HCT116 (cell line): Measurements from ENCODE around the gene ATCAY. TPM values are rescaled to one million over a fixed set of nuclear protein-coding genes. Genes with fewer than 3 reads are reported as not detected.

Experiments used
- ATAC-seq: fragments of 200-7000 bp; cut with Tn5 transposase; 2 replicates; pipeline ENCODE4 v1.9.1; 2020; ENCODE audit warnings: mild to moderate bottlenecking, moderate library complexity
- BruUV-seq: library from RNA; stranded (reverse); fragments of 400-500 nt; replicated peaks from 2 replicates; lab custom pipeline; 2021; lab: Mats Ljungman, UMichigan
- CTCF ChIA-PET: fragments of 300-600 bp; sonication (Branson Sonifier 250); formaldehyde crosslinking; loops from one replicate; lab custom pipeline; 2021; ENCODE audit warnings: antibody characterized with exemption; lab: Charles Lee
- POLR2A ChIA-PET: fragments of 300-600, 350-600 bp; sonication (Branson Sonifier 250); formaldehyde crosslinking; loops from one replicate; lab custom pipeline; 2021; ENCODE audit warnings: antibody characterized with exemption; lab: Charles Lee
- RAD21 ChIA-PET, 2 experiments: fragments of 300-600 bp; sonication (Branson Sonifier 250); formaldehyde crosslinking; loops; one replicate each; lab custom pipeline; 2023; ENCODE audit warnings: low total read pairs in 2 of 2; ENCODE audit not compliant: uncharacterized antibody in 2 of 2, unreplicated experiment in 2 of 2, low non-redundant PET in 1 of 2; lab: Charles Lee
- DNase-seq: peaks from one replicate; pipeline ENCODE4 v3.0.0-alpha.2; 2010; ENCODE audit warnings: low read depth, low spot score
- H2AFZ ChIP-seq: fragments of 200-600 bp; shearing (Covaris generic), sonication (generic); 2 replicates; pipeline ENCODE4 v1.6.1; 2017; ENCODE audit warnings: low read depth, mixed run types, mixed read lengths, antibody characterized with exemption, low read length; ENCODE audit not compliant: poor library complexity, severe bottlenecking
- H3K27ac ChIP-seq: 2 replicates; pipeline ENCODE4 v1.5.1; 2012; ENCODE audit warnings: low read depth, low read length
- H3K27me3 ChIP-seq: fragments of 200-600 bp; sonication (generic); 2 replicates; pipeline ENCODE4 v1.6.1; 2016; ENCODE audit warnings: mixed run types, low read length, mixed read lengths; ENCODE audit not compliant: insufficient read depth
- H3K36me3 ChIP-seq, 2 experiments: fragments of 200-500 bp in 1 of 2; fragments of 200-600 bp in 1 of 2; sonication (Bioruptor generic) in 1 of 2; sonication (generic) in 1 of 2; 2 replicates each; pipeline versions ENCODE4 v1.5.1 to v1.6.1; 2014 to 2016; ENCODE audit warnings: low read length in 2 of 2, inconsistent platforms in 1 of 2, mixed read lengths in 1 of 2, mixed run types in 1 of 2; ENCODE audit not compliant: insufficient read depth in 2 of 2, control insufficient read depth in 1 of 2
- H3K4me1 ChIP-seq, 2 experiments: fragments of 200-600 bp in 1 of 2; sonication (generic) in 1 of 2; 2 replicates each; pipeline versions ENCODE4 v1.5.1 to v1.6.1; 2012 to 2017; ENCODE audit warnings: low read length in 2 of 2, inconsistent platforms in 1 of 2, mild to moderate bottlenecking in 1 of 2, mixed read lengths in 1 of 2, mixed run types in 1 of 2, moderate library complexity in 1 of 2; ENCODE audit not compliant: insufficient read depth in 2 of 2, control insufficient read depth in 1 of 2
- H3K4me2 ChIP-seq: fragments of 200-600 bp; sonication (generic); 2 replicates; pipeline ENCODE4 v1.6.1; 2017; ENCODE audit warnings: mixed run types, low read length, mixed read lengths
- H3K4me3 ChIP-seq, 2 experiments: fragments of 200-600 bp in 1 of 2; sonication (generic) in 1 of 2; replicated peaks in 1 of 2; 2 replicates each; pipeline ENCODE4 v1.5.1; 2011 to 2016; ENCODE audit warnings: low read length in 2 of 2, control low read depth in 1 of 2, low read depth in 1 of 2, mild to moderate bottlenecking in 1 of 2, mixed read lengths in 1 of 2, mixed run types in 1 of 2
- H3K79me2 ChIP-seq: fragments of 200-600 bp; sonication (generic); 2 replicates; pipeline ENCODE4 v1.6.1; 2017; ENCODE audit warnings: mild to moderate bottlenecking, mixed run types, low read length, moderate library complexity, mixed read lengths; ENCODE audit not compliant: insufficient read depth
- H3K9ac ChIP-seq: fragments of 200-600 bp; sonication (generic); 2 replicates; pipeline ENCODE4 v1.6.1; 2016; ENCODE audit warnings: low read length, mixed read lengths
- H3K9me2 ChIP-seq: fragments of 200-600 bp; sonication (generic), shearing (Covaris generic); 2 replicates; pipeline ENCODE4 v1.6.1; 2017; ENCODE audit warnings: mixed run types, mild to moderate bottlenecking, moderate library complexity; ENCODE audit not compliant: insufficient read depth
- H3K9me3 ChIP-seq, 2 experiments: fragments of 200-500 bp in 1 of 2; fragments of 200-600 bp in 1 of 2; sonication (Bioruptor generic) in 1 of 2; sonication (generic) in 1 of 2; 2 replicates each; pipeline ENCODE4 v1.6.1; 2014 to 2017; ENCODE audit warnings: low read length in 2 of 2, mixed read lengths in 2 of 2, inconsistent platforms in 1 of 2, low read depth in 1 of 2, mild to moderate bottlenecking in 1 of 2, mixed run types in 1 of 2, moderate library complexity in 1 of 2; ENCODE audit not compliant: control insufficient read depth in 1 of 2, insufficient read depth in 1 of 2
- H4K20me1 ChIP-seq: fragments of 200-600 bp; sonication (generic), shearing (Covaris generic); 2 replicates; pipeline ENCODE4 v1.6.1; 2017; ENCODE audit warnings: mixed run types, mild to moderate bottlenecking, moderate library complexity; ENCODE audit not compliant: insufficient read depth
- ATF3 ChIP-seq: IDR thresholded peaks from 2 replicates; pipeline ENCODE4 v1.6.1; 2012
- CBX3 ChIP-seq: IDR thresholded peaks from 2 replicates; pipeline ENCODE4 v1.6.1; 2012; ENCODE audit warnings: low read depth
- EGR1 ChIP-seq: IDR thresholded peaks from 2 replicates; pipeline ENCODE4 v1.6.1; 2012; ENCODE audit warnings: low read depth
- EZH2 ChIP-seq: fragments of 200-600 bp; sonication (generic); IDR thresholded peaks from 2 replicates; pipeline ENCODE4 v1.6.1; 2017; ENCODE audit warnings: antibody characterized with exemption, mixed run types
- EZH2phosphoT487 ChIP-seq: fragments of 200-600 bp; IDR thresholded peaks from 2 replicates; pipeline ENCODE4 v1.6.1; 2018; ENCODE audit warnings: antibody characterized with exemption, borderline replicate concordance
- FOSL1 ChIP-seq: IDR thresholded peaks from 2 replicates; pipeline ENCODE4 v1.6.1; 2012; ENCODE audit warnings: low read depth
- JUND ChIP-seq: IDR thresholded peaks from 2 replicates; pipeline ENCODE4 v1.6.1; 2012
- MAX ChIP-seq: IDR thresholded peaks from 2 replicates; pipeline ENCODE4 v1.6.1; 2012
- POLR2A ChIP-seq: IDR thresholded peaks from 2 replicates; pipeline ENCODE4 v1.7.0; 2011; ENCODE audit warnings: borderline replicate concordance; ENCODE audit not compliant: insufficient read depth, insufficient read length; ENCODE audit errors: extremely low read depth
- REST ChIP-seq: IDR thresholded peaks from 2 replicates; pipeline ENCODE4 v1.6.1; 2012; ENCODE audit warnings: low read depth
- SIN3A ChIP-seq: IDR thresholded peaks from 2 replicates; pipeline ENCODE4 v1.6.1; 2012; ENCODE audit warnings: low read depth
- SP1 ChIP-seq: IDR thresholded peaks from 2 replicates; pipeline ENCODE4 v1.6.1; 2012; ENCODE audit warnings: low read depth
- SRF ChIP-seq: IDR thresholded peaks from 2 replicates; pipeline ENCODE4 v1.6.1; 2012; ENCODE audit warnings: low read depth
- TCF7L2 ChIP-seq: IDR thresholded peaks from 2 replicates; pipeline ENCODE4 v1.7.0; 2011; ENCODE audit warnings: borderline replicate concordance, inconsistent platforms; ENCODE audit not compliant: insufficient read depth, insufficient read length; ENCODE audit errors: extremely low read depth
- YY1 ChIP-seq: IDR thresholded peaks from 2 replicates; pipeline ENCODE4 v1.6.1; 2011; ENCODE audit warnings: low read length, low read depth, moderate library complexity, mild to moderate bottlenecking; ENCODE audit not compliant: insufficient replicate concordance; ENCODE audit errors: extremely low read depth
- ZFX ChIP-seq: fragments of 450-650 bp; IDR thresholded peaks from 2 replicates; pipeline ENCODE4 v1.6.1; 2017
- ZNF274 ChIP-seq: fragments of 200-500 bp; sonication (Bioruptor generic); IDR thresholded peaks from 2 replicates; pipeline ENCODE4 v1.6.1; 2014; ENCODE audit warnings: mild to moderate bottlenecking, low read depth, low read length, inconsistent platforms
- intact Hi-C: fragments of 100-400 bp; cut with micrococcal nuclease; formaldehyde crosslinking; loops from 2 replicates; pipeline ENCODE4 v1.10.0; 2022
- total RNA-seq: library from RNA; stranded (reverse); gene quantifications from one replicate; pipeline ENCODE4 v1.2.1, GENCODE V29; 2021; ENCODE audit not compliant: unreplicated experiment

Gene ATCAY
- total RNA-seq, 1 experiment from 2014 or later, result not detected

- Histone ChIP-seq H3K79me2 (peaks cover 31% of the 10 kb centered on the region), H3K4me1 (peaks cover 5 to 12% of the 10 kb centered on the region in 2 experiments), H3K9ac (no peak overlapping the region), H3K4me3 (no peak overlapping the region), H4K20me1 (no peaks in the 10 kb centered on the region), H3K27ac (no peak overlapping the region), H3K9me2 (no peaks in the 10 kb centered on the region), H3K36me3 (peaks cover 12 to 42% of the 10 kb centered on the region in 2 experiments; a peak in 3 of 4 replicates), H3K9me3 (no peaks in the 10 kb centered on the region), H2AFZ (no peak overlapping the region), H3K27me3 (no peaks in the 10 kb centered on the region), H3K4me2 (no peak overlapping the region)
- BruUV-seq, result no TSS peak
- ATAC-seq (no peak), DNase-seq (no peak)
- intact Hi-C loops, result no loop called here
- ChIA-PET POLR2A (no interaction called here), RAD21 (no interaction called here), CTCF (no interaction called here)
- TF ChIP-seq ATF3, result no peak
- no peak for TF ChIP-seq MAX
- TF ChIP-seq EZH2phosphoT487, result no peak
- no peak for TF ChIP-seq FOSL1
- no peak for TF ChIP-seq EZH2
- no peak for TF ChIP-seq REST
- TF ChIP-seq SIN3A, result no peak
- TF ChIP-seq EGR1, result no peak
- no peak for TF ChIP-seq POLR2A
- no peak for TF ChIP-seq SP1
- TF ChIP-seq TCF7L2, result no peak
- TF ChIP-seq YY1, result no peak
- no peak for TF ChIP-seq SRF
- TF ChIP-seq CBX3, result no peak
- no peak for TF ChIP-seq JUND
- no peak for TF ChIP-seq ZFX
- TF ChIP-seq ZNF274, result no peak
These were observed 83.2 kb downstream of the ATCAY start for GRCh38 chr19:3963458-3964255.
